ENCODE measurements around the gene TNFRSF18.

GRCh38 chr1:1173061-1173792, 33.2 kb downstream of the TNFRSF18 start:
- no peak for TF ChIP-seq CTCF (IDR thresholded peaks at IDR 0.05; ENCODE audit: low read depth, low read length, poor library complexity, severe bottlenecking)
- no peak for TF ChIP-seq EZH2phosphoT487 (IDR thresholded peaks at IDR 0.05; ENCODE audit: borderline replicate concordance, low read length)

Data from DOHH2 (cell line).